ENCODE data around the gene REV1.

- TF ChIP-seq SNRNP70 (optimal IDR thresholded peaks at IDR 0.05; ENCODE audit: low read depth, low read length) (no peak), CHCHD3 (CRISPR knock-in tag; IDR thresholded peaks at IDR 0.05) (no peak), STAT5B (CRISPR knock-in tag; IDR thresholded peaks at IDR 0.05) (no peak), CEBPB (tag; IDR thresholded peaks at IDR 0.05) (no peak), SAFB2 (IDR thresholded peaks at IDR 0.05; ENCODE audit: borderline replicate concordance, low read depth, low read length, severe bottlenecking) (no peak), POLR2AphosphoS5 (IDR thresholded peaks at IDR 0.05; ENCODE audit: control insufficient read depth, insufficient read depth, low read depth, low read length) (no peak), EZH2 (IDR thresholded peaks at IDR 0.05; ENCODE audit: borderline replicate concordance, low read depth, low read length) (no peak), EP300 (IDR thresholded peaks at IDR 0.05; ENCODE audit: low read length) (no peak), SP2 (IDR thresholded peaks at IDR 0.05; ENCODE audit: extremely low read depth, low read depth, low read length, poor library complexity, severe bottlenecking) (no peak), POLR2A (conservative IDR thresholded peaks at IDR 0.05) (no peak), MAFK (IDR thresholded peaks at IDR 0.05; ENCODE audit: low read length) (no peak), ZNF586 (CRISPR knock-in tag; conservative IDR thresholded peaks at IDR 0.05) (no peak), EHMT2 (IDR thresholded peaks at IDR 0.05) (no peak)
- TF ChIP-seq, protein P1, sequence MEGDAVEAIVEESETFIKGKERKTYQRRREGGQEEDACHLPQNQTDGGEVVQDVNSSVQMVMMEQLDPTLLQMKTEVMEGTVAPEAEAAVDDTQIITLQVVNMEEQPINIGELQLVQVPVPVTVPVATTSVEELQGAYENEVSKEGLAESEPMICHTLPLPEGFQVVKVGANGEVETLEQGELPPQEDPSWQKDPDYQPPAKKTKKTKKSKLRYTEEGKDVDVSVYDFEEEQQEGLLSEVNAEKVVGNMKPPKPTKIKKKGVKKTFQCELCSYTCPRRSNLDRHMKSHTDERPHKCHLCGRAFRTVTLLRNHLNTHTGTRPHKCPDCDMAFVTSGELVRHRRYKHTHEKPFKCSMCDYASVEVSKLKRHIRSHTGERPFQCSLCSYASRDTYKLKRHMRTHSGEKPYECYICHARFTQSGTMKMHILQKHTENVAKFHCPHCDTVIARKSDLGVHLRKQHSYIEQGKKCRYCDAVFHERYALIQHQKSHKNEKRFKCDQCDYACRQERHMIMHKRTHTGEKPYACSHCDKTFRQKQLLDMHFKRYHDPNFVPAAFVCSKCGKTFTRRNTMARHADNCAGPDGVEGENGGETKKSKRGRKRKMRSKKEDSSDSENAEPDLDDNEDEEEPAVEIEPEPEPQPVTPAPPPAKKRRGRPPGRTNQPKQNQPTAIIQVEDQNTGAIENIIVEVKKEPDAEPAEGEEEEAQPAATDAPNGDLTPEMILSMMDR (IDR thresholded peaks at IDR 0.05 in 2 of 3, conservative IDR thresholded peaks at IDR 0.05 in 1 of 3; ENCODE audit: insufficient read depth in 2 of 3, low read depth in 1 of 3, low read length in 3 of 3): no peak
These were observed 72.4 kb downstream of the REV1 start for GRCh38 chr2:99417396-99417795.
